NOMO-1 treated with dmso at 0.1 percent for 144 hours (cell line): ENCODE data around the gene IKBKE.

ENCODE experiments used
- DNase-seq: peaks from one replicate; lab custom pipeline; 2025; ENCODE audit not compliant: unreplicated experiment; lab: John Stamatoyannopoulos, UW

IKBKE gene

GRCh38 chr1:206495011-206495461, 24.8 kb downstream of the IKBKE start:
- no peak for DNase-seq

GRCh38 chr1:206495493-206496046, 25.3 kb downstream of the IKBKE start:
- no peak for DNase-seq

- DNase-seq, result no peak
These were observed 26.0 kb downstream of the IKBKE start for GRCh38 chr1:206496131-206496793.

- DNase-seq, result no peak
These were observed 27.1 kb downstream of the IKBKE start for GRCh38 chr1:206497363-206497762.

GRCh38 chr1:206497774-206498173, 27.5 kb downstream of the IKBKE start:
- DNase-seq, result no peak

- no peak for DNase-seq
These were observed 28.4 kb downstream of the IKBKE start for GRCh38 chr1:206498685-206499084.

- no peak for DNase-seq
These were observed 29.8 kb downstream of the IKBKE start for GRCh38 chr1:206500046-206500445.

- no peak for DNase-seq
These were observed 31.6 kb downstream of the IKBKE start for GRCh38 chr1:206501881-206502280.

GRCh38 chr1:206502403-206502802, 32.1 kb downstream of the IKBKE start:
- no peak for DNase-seq

GRCh38 chr1:206502812-206503211, 32.5 kb downstream of the IKBKE start:
- DNase-seq, result no peak

GRCh38 chr1:206503591-206504362, 33.5 kb downstream of the IKBKE start:
- DNase-seq, result peak; percentile 98

GRCh38 chr1:206504363-206504713, 34.1 kb downstream of the IKBKE start:
- no peak for DNase-seq

GRCh38 chr1:206505702-206506355, 35.6 kb downstream of the IKBKE start:
- no peak for DNase-seq

GRCh38 chr1:206506405-206507283, 36.4 kb downstream of the IKBKE start:
- no peak for DNase-seq

GRCh38 chr1:206507284-206508129, 37.2 kb downstream of the IKBKE start, which contains the start of gene RASSF5:
RASSF5 (plus strand) TSS chr1:206507531; CDS start chr1:206507603, 72 bp downstream.
- DNase-seq, result peak; percentile 21

GRCh38 chr1:206508130-206508889, 38.0 kb downstream of the IKBKE start:
- DNase-seq, result no peak

- DNase-seq, result no peak
These were observed 38.7 kb downstream of the IKBKE start for GRCh38 chr1:206508956-206509355.

- DNase-seq, result no peak
These were observed 39.5 kb downstream of the IKBKE start for GRCh38 chr1:206509612-206510257.
